Measurements from ENCODE around the gene MRPL10. TPM values are rescaled to one million over a fixed set of nuclear protein-coding genes. Genes with fewer than 3 reads are reported as not detected.

MRPL10 gene
- total RNA-seq, 6 donors from 2014 or later = 23.1 to 44.2 (median 28.6) TPM

GRCh38 chr17:47877368-47878034 is 46.2 kb upstream of the MRPL10 start:
- peaks cover 0 to 3% (median 0%) of the 10 kb centered on the region in 4 donors for H3K27me3 ChIP-seq
- no peak overlapping the region for H3K4me3 ChIP-seq
- DNase-seq = no peak
- no peaks in the 10 kb centered on the region for H3K9me3 ChIP-seq
- TF ChIP-seq POLR2A (IDR thresholded peaks at IDR 0.05) (no peak), CTCF (IDR thresholded peaks at IDR 0.05) (no peak), POLR2AphosphoS5 (IDR thresholded peaks at IDR 0.05) (no peak), EP300 (IDR thresholded peaks at IDR 0.05) (no peak)
- ATAC-seq (ENCODE audit: low FRiP score in 2 of 2) = no peak
- 43 to 60% methylated on average over 9 of the region's 9 CpGs for WGBS, 2 donors
- no peaks in the 10 kb centered on the region for H3K36me3 ChIP-seq
- peaks cover 5 to 25% (median 17%) of the 10 kb centered on the region in 4 donors for H3K4me1 ChIP-seq
- peak overlapping the region in 2 of 4 donors; percentile 38 to 55 for H3K27ac ChIP-seq

GRCh38 chr17:47875011-47875985 is 44.0 kb upstream of the MRPL10 start:
- Histone ChIP-seq H3K27me3 (peaks cover 0 to 7% (median 0%) of the 10 kb centered on the region in 4 donors), H3K27ac (no peak overlapping the region), H3K36me3 (no peaks in the 10 kb centered on the region), H3K4me3 (no peak overlapping the region), H3K9me3 (no peaks in the 10 kb centered on the region), H3K4me1 (peaks cover 0 to 18% (median 9%) of the 10 kb centered on the region in 4 donors)
- TF ChIP-seq EP300 (IDR thresholded peaks at IDR 0.05) (no peak), CTCF (IDR thresholded peaks at IDR 0.05) (no peak), POLR2AphosphoS5 (IDR thresholded peaks at IDR 0.05) (no peak), POLR2A (IDR thresholded peaks at IDR 0.05) (no peak)
- DNase-seq (no peak), ATAC-seq (ENCODE audit: low FRiP score in 2 of 2) (no peak)
- WGBS, 2 donors = 61 to 64% methylated on average over 10 to 11 of the region's 11 CpGs

- Histone ChIP-seq H3K9me3 (no peaks in the 10 kb centered on the region), H3K4me3 (no peak overlapping the region), H3K27me3 (peaks cover 0 to 7% (median 0%) of the 10 kb centered on the region in 4 donors), H3K27ac (no peak overlapping the region), H3K4me1 (peaks cover 0 to 18% (median 9%) of the 10 kb centered on the region in 4 donors), H3K36me3 (no peaks in the 10 kb centered on the region)
- no peak for ATAC-seq (ENCODE audit: low FRiP score in 2 of 2)
- 74 to 75% methylated on average over 4 of the region's 4 CpGs for WGBS, 2 donors
- no peak for TF ChIP-seq POLR2AphosphoS5 (IDR thresholded peaks at IDR 0.05)
- TF ChIP-seq CTCF (IDR thresholded peaks at IDR 0.05) = no peak
- no peak for TF ChIP-seq EP300 (IDR thresholded peaks at IDR 0.05)
- TF ChIP-seq POLR2A (IDR thresholded peaks at IDR 0.05) = no peak
- no peak for DNase-seq
Observed at GRCh38 chr17:47873200-47874090, 42.1 kb upstream of the MRPL10 start.

- peak overlapping the region in 1 of 4 donors; percentile 6 for H3K4me3 ChIP-seq
- peak overlapping the region in 1 of 4 donors; percentile 11 for H3K27ac ChIP-seq
- H3K27me3 ChIP-seq = peaks cover 0 to 7% (median 0%) of the 10 kb centered on the region in 4 donors
- WGBS, 2 donors = 60 to 73% methylated on average over 2 to 12 of the region's 15 CpGs
- H3K9me3 ChIP-seq = no peaks in the 10 kb centered on the region
- peaks cover 0 to 11% (median 4%) of the 10 kb centered on the region in 4 donors for H3K4me1 ChIP-seq
- no peak for TF ChIP-seq POLR2A (IDR thresholded peaks at IDR 0.05)
- no peak for TF ChIP-seq POLR2AphosphoS5 (IDR thresholded peaks at IDR 0.05)
- TF ChIP-seq EP300 (IDR thresholded peaks at IDR 0.05) = no peak
- no peak for TF ChIP-seq CTCF (IDR thresholded peaks at IDR 0.05)
- DNase-seq (no peak), ATAC-seq (ENCODE audit: low FRiP score in 2 of 2) (peak in 1 of 2 donors; percentile 5)
- H3K36me3 ChIP-seq = no peaks in the 10 kb centered on the region
Observed at GRCh38 chr17:47872651-47873161, 41.4 kb upstream of the MRPL10 start.
